ENCODE data around the gene TMEM131. TPM values are rescaled to one million over a fixed set of nuclear protein-coding genes. Genes with fewer than 3 reads are reported as not detected.

The TMEM131 gene
- total RNA-seq, 1 donor from 2014 or later = 20.0 TPM

GRCh38 chr2:97870396-97870843 lies 125.3 kb downstream of the TMEM131 start:
- Histone ChIP-seq H3K27ac (peak overlapping the region; percentile 63 to 70), H3K4me1 (peaks cover 8 to 31% of the 10 kb centered on the region in 2 donors), H3K9me3 (peaks cover 0 to 4% of the 10 kb centered on the region in 2 donors), H3K27me3 (no peaks in the 10 kb centered on the region), H3K4me3 (no peak overlapping the region), H3K36me3 (no peaks in the 10 kb centered on the region)
- intact Hi-C loops (cut with DNase I) = loop anchor here (5.0 kb wide), 1 partner anchor 122 kb away; no protein-coding TSS in a partner anchor
- TF ChIP-seq CTCF (IDR thresholded peaks at IDR 0.05) = no peak
- no peak for DNase-seq (ENCODE audit: low spot score in 2 of 2)

DNA sequence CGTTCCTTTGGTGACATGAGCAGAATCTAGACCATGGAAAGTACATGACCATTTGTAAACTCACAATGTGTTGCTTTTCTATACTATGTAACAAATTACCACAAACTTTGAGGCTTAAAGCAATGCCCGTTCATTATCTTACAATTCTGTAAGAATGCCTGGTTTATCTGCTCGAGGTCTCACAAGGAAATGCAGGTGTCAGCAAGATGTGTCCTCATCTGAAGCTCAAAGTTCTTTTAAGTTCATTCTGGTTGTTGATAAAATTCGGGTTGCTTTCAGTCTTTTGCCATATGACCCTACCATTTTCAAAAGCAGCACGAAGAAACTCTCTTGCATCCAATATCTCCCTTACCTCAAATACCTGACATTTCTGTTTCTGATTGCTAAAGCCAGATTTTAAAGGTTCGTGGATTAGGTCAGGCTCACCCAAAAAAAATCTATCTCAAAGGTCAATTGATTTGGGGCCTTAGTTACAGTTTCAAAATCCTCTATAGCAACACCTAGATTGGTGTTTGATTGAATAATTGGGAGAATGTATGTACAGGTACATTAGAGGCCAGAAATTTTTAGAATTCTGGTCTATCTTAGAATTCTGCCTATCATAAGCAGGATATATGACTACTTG lies 125.9 kb downstream of the TMEM131 start:
- Histone ChIP-seq H3K36me3 (no peaks in the 10 kb centered on the region), H3K27ac (peak overlapping the region; percentile 63 to 70), H3K27me3 (no peaks in the 10 kb centered on the region), H3K4me3 (no peak overlapping the region), H3K9me3 (peaks cover 0 to 4% of the 10 kb centered on the region in 2 donors), H3K4me1 (peaks cover 8 to 31% of the 10 kb centered on the region in 2 donors)
- no peak for DNase-seq (ENCODE audit: low spot score in 2 of 2)
- intact Hi-C loops (cut with DNase I) = loop anchor here (5.0 kb wide), 1 partner anchor 122 kb away; no protein-coding TSS in a partner anchor
- TF ChIP-seq CTCF (IDR thresholded peaks at IDR 0.05) = no peak

GRCh38 chr2:97868986-97869721 lies 126.6 kb downstream of the TMEM131 start:
- TF ChIP-seq CTCF (IDR thresholded peaks at IDR 0.05) = no peak
- Histone ChIP-seq H3K36me3 (no peaks in the 10 kb centered on the region), H3K9me3 (peaks cover 0 to 4% of the 10 kb centered on the region in 2 donors), H3K4me1 (peaks cover 8 to 31% of the 10 kb centered on the region in 2 donors), H3K27ac (peak overlapping the region; percentile 63 to 70), H3K4me3 (no peak overlapping the region), H3K27me3 (no peaks in the 10 kb centered on the region)
- intact Hi-C loops (cut with DNase I) = no loop called here
- DNase-seq (ENCODE audit: low spot score in 2 of 2) = peak; percentile 39 to 75

GRCh38 chr2:97863829-97864228 lies 131.9 kb downstream of the TMEM131 start:
- Histone ChIP-seq H3K27me3 (no peaks in the 10 kb centered on the region), H3K9me3 (no peaks in the 10 kb centered on the region), H3K4me1 (peaks cover 0 to 2% of the 10 kb centered on the region in 2 donors), H3K27ac (no peak overlapping the region), H3K36me3 (peaks cover 0 to 3% of the 10 kb centered on the region in 2 donors), H3K4me3 (no peak overlapping the region)
- TF ChIP-seq CTCF (IDR thresholded peaks at IDR 0.05) = no peak
- DNase-seq (ENCODE audit: low spot score in 2 of 2) = no peak
- intact Hi-C loops (cut with DNase I) = no loop called here

- Histone ChIP-seq H3K27ac (no peak overlapping the region), H3K27me3 (no peaks in the 10 kb centered on the region), H3K36me3 (peaks cover 0 to 9% of the 10 kb centered on the region in 2 donors), H3K4me3 (no peak overlapping the region), H3K9me3 (no peaks in the 10 kb centered on the region), H3K4me1 (no peaks in the 10 kb centered on the region)
- TF ChIP-seq CTCF (IDR thresholded peaks at IDR 0.05) = no peak
- intact Hi-C loops (cut with DNase I) = no loop called here
- no peak for DNase-seq (ENCODE audit: low spot score in 2 of 2)
Observed at GRCh38 chr2:97861177-97861576, 134.6 kb downstream of the TMEM131 start.

All from ascending aorta (tissue), 2 donors.